Measurements from ENCODE around the gene RFC5. TPM values are rescaled to one million over a fixed set of nuclear protein-coding genes. Genes with fewer than 3 reads are reported as not detected.
"Not testable (repeated sequence)": the region's sequence is repeated elsewhere in the genome, so short reads cannot be mapped to it uniquely, and the experiment has no call there.

RFC5 gene
- total RNA-seq, 1 experiment from 2014 or later: 54.6 TPM

DNA sequence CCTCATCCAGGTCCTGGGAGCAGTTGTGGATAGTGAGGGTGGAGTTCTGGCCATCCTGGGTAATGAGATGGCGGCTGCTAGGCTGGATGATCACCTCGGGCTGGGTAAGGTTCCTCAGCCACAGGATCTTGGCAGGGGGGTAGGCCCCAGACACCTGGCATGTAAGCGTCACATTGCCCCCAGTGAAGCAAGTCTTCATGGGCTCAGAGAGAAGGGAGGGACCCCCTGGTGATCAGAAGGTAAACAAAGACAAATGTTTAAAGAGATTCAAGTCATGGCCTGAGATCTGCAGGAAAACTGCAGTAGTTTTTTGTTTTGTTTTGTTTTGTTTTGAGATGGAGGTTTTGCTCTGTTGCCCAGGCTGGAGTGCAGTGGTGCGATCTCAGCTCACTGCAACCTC is 57.3 kb downstream of the RFC5 start:
- Mint-ChIP-seq H3K4me3 (ENCODE audit: low read depth, unreplicated experiment) (no peak overlapping the region), H3K4me1 (ENCODE audit: low read depth, unreplicated experiment) (no peaks in the 10 kb centered on the region), H3K27ac (ENCODE audit: unreplicated experiment) (no peak overlapping the region), H3K36me3 (ENCODE audit: insufficient read depth, unreplicated experiment) (peaks cover 9% of the 10 kb centered on the region), H3K9me3 (ENCODE audit: low read depth, unreplicated experiment) (no peaks in the 10 kb centered on the region), H3K27me3 (ENCODE audit: unreplicated experiment) (no peaks in the 10 kb centered on the region)
- TF ChIP-seq, protein P1, sequence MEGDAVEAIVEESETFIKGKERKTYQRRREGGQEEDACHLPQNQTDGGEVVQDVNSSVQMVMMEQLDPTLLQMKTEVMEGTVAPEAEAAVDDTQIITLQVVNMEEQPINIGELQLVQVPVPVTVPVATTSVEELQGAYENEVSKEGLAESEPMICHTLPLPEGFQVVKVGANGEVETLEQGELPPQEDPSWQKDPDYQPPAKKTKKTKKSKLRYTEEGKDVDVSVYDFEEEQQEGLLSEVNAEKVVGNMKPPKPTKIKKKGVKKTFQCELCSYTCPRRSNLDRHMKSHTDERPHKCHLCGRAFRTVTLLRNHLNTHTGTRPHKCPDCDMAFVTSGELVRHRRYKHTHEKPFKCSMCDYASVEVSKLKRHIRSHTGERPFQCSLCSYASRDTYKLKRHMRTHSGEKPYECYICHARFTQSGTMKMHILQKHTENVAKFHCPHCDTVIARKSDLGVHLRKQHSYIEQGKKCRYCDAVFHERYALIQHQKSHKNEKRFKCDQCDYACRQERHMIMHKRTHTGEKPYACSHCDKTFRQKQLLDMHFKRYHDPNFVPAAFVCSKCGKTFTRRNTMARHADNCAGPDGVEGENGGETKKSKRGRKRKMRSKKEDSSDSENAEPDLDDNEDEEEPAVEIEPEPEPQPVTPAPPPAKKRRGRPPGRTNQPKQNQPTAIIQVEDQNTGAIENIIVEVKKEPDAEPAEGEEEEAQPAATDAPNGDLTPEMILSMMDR (IDR thresholded peaks at IDR 0.05; ENCODE audit: unreplicated experiment): no peak
- DNase-seq: no peak
- CTCF ChIA-PET: no interaction called here
- no TSS peak for BruUV-seq (replicated peaks)
- intact Hi-C loops (cut with micrococcal nuclease; ENCODE audit: unreplicated experiment): no loop called here

DNA sequence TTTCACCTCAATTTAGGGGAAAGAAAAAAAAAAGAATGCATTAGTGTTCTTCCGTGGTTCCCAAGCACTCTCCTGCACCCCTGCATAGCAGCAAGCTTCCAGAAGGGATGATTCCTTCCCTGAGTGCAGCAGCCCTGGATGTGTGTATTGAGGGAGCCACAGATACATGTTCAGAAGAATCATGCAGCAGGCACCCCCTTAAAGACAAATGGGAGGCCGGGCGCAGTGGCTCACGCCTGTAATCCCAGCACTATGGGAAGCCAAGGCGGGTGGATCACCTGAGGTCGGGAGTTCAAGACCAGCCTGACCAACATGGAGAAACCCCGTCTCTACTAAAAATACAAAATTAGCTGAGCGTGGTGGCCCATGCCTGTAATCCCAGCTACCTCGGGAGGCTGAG is 65.0 kb downstream of the RFC5 start:
- H3K27ac Mint-ChIP-seq (ENCODE audit: unreplicated experiment); BruUV-seq (replicated peaks); DNase-seq; H3K9me3 Mint-ChIP-seq (ENCODE audit: low read depth, unreplicated experiment); H3K4me1 Mint-ChIP-seq (ENCODE audit: low read depth, unreplicated experiment); H3K4me3 Mint-ChIP-seq (ENCODE audit: low read depth, unreplicated experiment); intact Hi-C loops (cut with micrococcal nuclease; ENCODE audit: unreplicated experiment); H3K27me3 Mint-ChIP-seq (ENCODE audit: unreplicated experiment); CTCF ChIA-PET: not testable (repeated sequence)
- peaks cover 24% of the 10 kb centered on the region for H3K36me3 Mint-ChIP-seq (ENCODE audit: insufficient read depth, unreplicated experiment)

Other genes with a start within 250 kb of the RFC5 start
- gene KSR2, start 47.7 kb upstream of the RFC5 start, total RNA-seq (2022): 1.6 and 1.9 TPM in 2 replicates
- 93.5 and 112 TPM in 2 replicates for gene WSB2, start 44.5 kb downstream of the RFC5 start, total RNA-seq (2022)
- gene VSIG10, start 87.3 kb downstream of the RFC5 start, total RNA-seq (2022): 52.0 and 53.6 TPM in 2 replicates
- gene PEBP1, start 119.4 kb downstream of the RFC5 start, total RNA-seq (2022): 99.8 and 109 TPM in 2 replicates

All from Calu3 (cell line).